Fibroblast of skin of right biceps (primary cell): Measurements from ENCODE around the gene TMEM175.
"Not testable (repeated sequence)": the region's sequence is repeated elsewhere in the genome, so short reads cannot be mapped to it uniquely, and the experiment has no call there.

ENCODE experiments used
- DNase-seq: peaks from one replicate; pipeline ENCODE4 v3.0.0-alpha.2; 2013

The TMEM175 gene

GRCh38 chr4:972651-973424 lies 40.6 kb downstream of the TMEM175 start:
- no peak for DNase-seq

DNA sequence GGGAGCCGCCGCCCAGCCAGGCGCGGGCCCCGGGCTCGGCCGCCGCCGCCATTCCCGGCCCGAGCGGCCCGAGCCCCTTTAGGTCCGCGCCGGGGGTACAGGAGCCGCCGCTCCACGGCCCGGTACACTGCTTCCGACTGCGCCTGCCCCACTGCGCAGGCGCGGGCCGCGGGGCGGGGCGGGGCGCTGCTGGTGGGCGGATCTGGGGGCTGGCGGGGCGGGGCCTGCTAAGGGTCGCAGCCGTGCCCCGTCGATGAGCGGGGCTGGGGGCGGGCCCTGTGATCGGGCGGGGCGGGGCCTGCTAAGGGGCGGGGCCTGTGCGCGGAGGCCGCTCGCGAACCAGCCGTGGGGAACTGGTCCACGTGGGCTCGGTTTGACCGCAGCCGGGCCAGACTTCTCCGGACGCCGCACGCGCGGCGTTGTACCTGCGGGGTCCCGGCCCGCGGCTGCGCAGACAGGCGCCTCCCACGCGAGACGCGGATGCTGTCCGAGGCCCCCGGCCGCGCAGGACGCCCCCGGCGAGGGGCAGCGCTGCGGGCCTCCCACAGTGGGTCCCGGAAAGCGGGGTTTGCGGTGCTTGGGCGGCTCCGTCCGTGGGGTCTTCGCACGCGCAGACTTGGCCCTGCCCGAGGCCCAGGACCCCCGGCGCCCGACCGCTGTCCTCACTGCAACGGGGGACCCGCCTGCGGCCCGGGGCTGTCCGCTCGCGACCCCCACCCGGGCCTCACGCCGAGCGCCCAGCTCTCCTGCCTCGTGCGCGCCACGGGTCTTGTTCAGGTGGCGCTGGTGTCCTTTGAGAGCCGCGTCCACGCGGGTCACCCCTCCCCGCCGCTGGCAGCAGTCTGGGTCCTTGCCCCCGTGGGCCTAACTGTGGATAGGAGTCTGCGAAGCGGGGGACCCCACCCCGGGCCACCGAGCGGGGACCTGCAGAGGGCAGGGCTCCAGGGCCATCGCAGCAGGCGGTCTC lies 41.5 kb downstream of the TMEM175 start, which contains the start of gene DGKQ:
DGKQ (minus strand) TSS at position 139 of the 967 bp plus-strand sequence; CDS start at position 52, 87 bp downstream.
- peak; percentile 84 for DNase-seq

- DNase-seq = no peak
Measured at GRCh38 chr4:974668-975067, 42.4 kb downstream of the TMEM175 start.

- not testable (repeated sequence) for DNase-seq
Measured at GRCh38 chr4:976016-976415, 43.8 kb downstream of the TMEM175 start.

DNA sequence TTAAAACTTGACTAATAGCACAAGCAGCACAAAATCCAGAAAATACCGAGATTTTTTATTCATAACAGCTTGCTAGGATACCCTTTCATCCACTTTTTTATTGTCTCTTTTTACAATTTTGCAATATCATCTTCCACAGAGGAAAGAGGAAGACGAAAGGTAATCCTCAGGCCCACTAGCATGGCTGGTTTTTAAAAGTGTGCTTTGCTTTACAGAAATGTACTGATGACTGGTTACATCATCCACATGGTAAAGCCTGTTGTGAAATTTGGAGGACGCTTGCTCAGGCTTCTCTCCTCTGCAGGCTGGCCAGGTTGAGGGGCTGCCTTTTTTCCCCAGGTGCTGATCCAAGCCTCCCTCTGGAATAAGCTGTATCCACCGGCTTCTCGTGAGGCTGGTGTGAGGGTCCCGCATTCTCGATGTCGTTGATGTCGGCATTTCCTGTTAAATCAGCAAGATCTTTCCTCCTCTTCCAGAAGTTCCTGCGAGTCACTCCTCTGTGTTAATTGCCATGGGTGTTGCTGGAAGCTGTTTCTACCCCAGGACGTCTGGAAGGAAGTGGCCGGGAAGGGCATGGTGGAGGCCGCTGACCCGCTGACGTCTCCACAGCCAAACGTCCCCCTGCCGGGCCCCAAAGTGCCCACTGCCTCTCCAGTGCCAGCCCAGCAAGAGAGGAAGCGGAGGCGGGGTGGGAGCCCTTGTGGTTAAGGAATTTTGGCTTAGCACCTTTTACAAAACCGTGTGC lies 46.9 kb downstream of the TMEM175 start:
- peak; percentile 39 for DNase-seq

DNA sequence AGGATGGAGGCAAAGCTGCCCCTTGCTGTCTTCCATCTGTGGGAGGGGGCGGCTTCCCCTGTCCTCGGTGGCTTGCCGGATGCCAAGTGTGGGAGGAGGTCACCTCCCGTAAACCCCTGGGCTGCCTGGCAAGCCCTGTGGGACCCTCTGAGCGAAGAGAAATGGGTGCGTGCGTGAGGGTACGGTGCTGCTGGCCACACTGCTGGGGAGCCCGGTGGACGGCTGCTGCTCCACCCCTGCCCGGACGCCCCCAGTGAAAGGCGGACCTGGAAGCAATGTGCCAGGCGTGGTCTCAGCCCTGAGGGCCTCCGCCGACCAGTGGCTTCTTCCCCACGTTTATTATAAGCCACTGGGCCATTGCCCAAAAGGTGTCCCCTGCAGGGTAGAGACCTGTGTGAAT lies 50.0 kb downstream of the TMEM175 start:
- DNase-seq = no peak

DNA sequence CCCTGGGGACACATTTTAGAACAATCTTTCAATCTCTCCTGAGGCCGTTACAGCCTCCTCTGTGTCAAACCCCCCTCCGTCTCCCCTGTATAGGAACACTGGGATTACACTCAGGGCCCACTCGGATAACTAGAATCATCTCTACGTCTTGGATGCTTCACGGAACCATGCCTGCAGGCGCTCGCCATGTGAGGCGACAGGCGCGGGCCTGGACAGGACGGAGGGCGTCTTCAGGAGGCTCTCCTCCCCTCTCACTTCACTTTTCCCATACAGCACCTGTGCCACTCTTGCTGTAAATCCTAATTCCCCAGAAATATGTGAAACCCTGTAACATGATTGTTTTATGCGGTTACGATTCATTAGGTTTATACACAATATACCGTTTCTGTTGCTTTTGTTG lies 50.6 kb downstream of the TMEM175 start:
- DNase-seq = no peak

DNA sequence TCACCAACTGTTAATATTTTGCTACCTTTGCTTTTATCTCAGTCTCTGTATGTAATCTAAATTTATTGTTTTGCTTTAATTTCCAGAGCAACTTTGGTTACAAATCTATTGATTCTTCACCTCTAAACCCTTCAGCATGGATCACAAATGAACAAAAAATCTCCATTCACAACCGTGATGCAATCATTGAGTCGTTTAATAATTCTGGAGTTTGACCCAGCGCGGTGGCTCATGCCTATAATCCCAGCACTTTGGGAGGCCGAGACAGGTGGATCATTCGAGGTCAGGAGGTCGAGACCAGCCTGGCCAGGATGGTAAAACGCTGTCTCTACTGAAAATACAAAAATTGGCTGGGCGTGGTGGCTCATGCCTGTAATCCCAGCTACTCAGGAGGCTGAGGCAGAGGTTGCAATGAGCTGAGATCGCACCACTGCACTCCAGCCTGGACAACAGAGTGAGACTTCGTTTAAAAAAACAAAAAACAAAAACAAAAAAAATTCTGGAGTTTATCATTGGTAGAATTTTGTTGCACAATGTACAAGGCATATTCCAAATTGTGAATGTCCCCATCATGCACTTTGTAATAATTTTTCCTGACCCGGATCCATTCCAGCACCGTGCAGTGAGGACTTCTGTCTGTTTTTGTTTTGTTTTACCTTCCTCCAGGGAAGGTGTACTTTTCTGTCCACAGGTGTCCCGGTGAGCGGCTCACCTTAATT lies 52.2 kb downstream of the TMEM175 start:
- no peak for DNase-seq

GRCh38 chr4:985123-985830 lies 53.0 kb downstream of the TMEM175 start:
- peak; percentile 48 for DNase-seq

GRCh38 chr4:986428-986878 lies 54.2 kb downstream of the TMEM175 start:
- no peak for DNase-seq

- peak; percentile 72 for DNase-seq
Measured at GRCh38 chr4:986879-987623, 54.8 kb downstream of the TMEM175 start, which contains the start of gene IDUA. TSS of gene IDUA (plus strand) at chr4:987044. CDS start at chr4:987085, 41 bp downstream.

- DNase-seq = peak; percentile 28
Measured at GRCh38 chr4:987624-988513, 55.6 kb downstream of the TMEM175 start.

- DNase-seq = no peak
Measured at GRCh38 chr4:988726-989721, 56.8 kb downstream of the TMEM175 start.

- no peak for DNase-seq
Measured at GRCh38 chr4:989722-990471, 57.6 kb downstream of the TMEM175 start.

DNA sequence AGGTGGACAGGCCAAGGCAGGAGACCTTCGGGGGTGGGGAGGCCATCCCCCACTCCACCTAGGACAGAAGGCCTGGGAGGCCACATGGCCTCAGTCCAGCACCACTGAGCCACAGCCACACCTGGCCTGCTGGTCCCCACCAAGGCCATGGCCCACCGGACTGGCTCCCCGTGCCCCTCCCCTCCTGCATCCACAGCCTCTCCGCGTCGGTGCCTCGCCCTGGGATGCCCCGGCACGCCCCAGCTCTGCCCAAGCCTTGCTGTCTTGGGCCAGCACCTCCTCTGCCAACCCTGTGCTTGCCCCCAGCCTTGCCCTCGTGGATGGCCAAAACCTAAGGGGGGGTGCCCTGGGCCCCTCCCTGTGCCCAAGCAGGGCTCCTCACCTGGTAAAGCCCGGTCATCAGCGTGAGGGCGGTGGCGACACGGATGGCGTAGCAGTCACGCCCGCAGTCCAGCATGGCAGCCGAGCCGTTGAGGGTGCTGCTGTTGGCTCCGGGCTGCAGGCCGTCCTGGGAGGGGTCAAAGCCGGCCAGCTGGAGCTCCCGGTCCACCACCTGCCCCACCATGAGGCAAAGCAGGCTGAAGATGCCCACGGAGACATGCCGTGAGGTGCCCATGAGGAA lies 58.6 kb downstream of the TMEM175 start:
- no peak for DNase-seq

- no peak for DNase-seq
Measured at GRCh38 chr4:991451-992296, 59.4 kb downstream of the TMEM175 start.
